Right cardiac atrium (tissue), 5 donors: ENCODE data around the gene FAM107B. TPM values are rescaled to one million over a fixed set of nuclear protein-coding genes. Genes with fewer than 3 reads are reported as not detected.

Experiments
- ATAC-seq, 2 donors: fragments of 200-7000 bp; cut with Tn5 transposase; one replicate each; pipeline versions ENCODE4 v1.8.0 to v1.9.1; 2020; ENCODE audit warnings: moderate library complexity in 2 of 2, mild to moderate bottlenecking in 1 of 2
- DNase-seq, 3 donors: peaks; one replicate each; pipeline ENCODE4 v3.0.0-alpha.2; 2020
- H3K27ac ChIP-seq: one replicate; pipeline ENCODE4 v1.5.1; 2013; ENCODE audit warnings: mild to moderate bottlenecking, low read length, control low read depth, moderate library complexity
- H3K27me3 ChIP-seq: one replicate; pipeline ENCODE4 v1.6.1; 2013; ENCODE audit not compliant: control insufficient read depth, insufficient read depth
- H3K4me1 ChIP-seq: one replicate; pipeline ENCODE4 v1.6.1; 2013; ENCODE audit warnings: low read length; ENCODE audit not compliant: control insufficient read depth, insufficient read depth
- H3K4me3 ChIP-seq: one replicate; pipeline ENCODE4 v1.5.1; 2013; ENCODE audit warnings: low read length, control low read depth
- H3K9me3 ChIP-seq: one replicate; pipeline ENCODE4 v1.6.1; 2013; ENCODE audit warnings: low read length; ENCODE audit not compliant: control insufficient read depth
- WGBS: extraction: QIAGEN DNeasy Blood & Tissue Kit; methylation state at CpG from one replicate; pipeline ENCODE4 v1.1.7; 2013; 5-methylcytosine and 5-hydroxymethylcytosine counted together
- intact Hi-C, 4 donors: fragments of 100-400 bp; cut with DNase I; formaldehyde crosslinking; loops; one replicate each; pipeline versions ENCODE4 v1.11.0 to v1.14.0; 2022 to 2023
- polyA plus RNA-seq: library from polyadenylated mRNA; stranded (reverse); fragments of 200-250 nt; gene quantifications from one replicate; pipeline ENCODE4 v1.2.3, GENCODE V29; 2013
- total RNA-seq, 4 donors: library from RNA; stranded (reverse); fragmentation: NEBNext Ultra II Directional; extraction: Animal tissue kit (Norgen Biotek cat#: 25700); gene quantifications; one replicate each; pipeline ENCODE4 v1.2.1, GENCODE V29; 2021
- donor health status: healthy with polysubstance abuse.
- donor health status: DM: no; HTN: yes; CAD: no.
- donor health status: DM: no; HTN: no; CAD: no.
- donor health status: DM: no; HTN: yes; CAD: no; lungs with severe emphysema.
- donor health status: DM: yes; HTN: yes; CAD: no.

The FAM107B gene
- total and polyA plus RNA-seq, 5 donors, result 4.3 to 18.7 (median 8.0) TPM

- DNase-seq, result peak in 1 of 3 donors; percentile 53
- peak; percentile 39 to 62 for ATAC-seq
- Histone ChIP-seq H3K9me3 (no peaks in the 10 kb centered on the region), H3K4me3 (no peak overlapping the region), H3K4me1 (no peaks in the 10 kb centered on the region), H3K27ac (no peak overlapping the region), H3K27me3 (no peaks in the 10 kb centered on the region)
- intact Hi-C loops, result no loop called here
- WGBS, result 66% methylated on average over 6 of the region's 6 CpGs
These were observed 17.3 kb downstream of the FAM107B start for GRCh38 chr10:14757394-14757793.

GRCh38 chr10:14753441-14753840 lies 21.3 kb downstream of the FAM107B start:
- no peak for ATAC-seq
- intact Hi-C loops, result no loop called here
- 41% methylated on average over 1 of the region's 1 CpG for WGBS
- Histone ChIP-seq H3K9me3 (no peaks in the 10 kb centered on the region), H3K4me1 (peaks cover 6% of the 10 kb centered on the region), H3K4me3 (no peak overlapping the region), H3K27ac (no peak overlapping the region), H3K27me3 (no peaks in the 10 kb centered on the region)
- no peak for DNase-seq

- intact Hi-C loops, result no loop called here
- DNase-seq (peak; percentile 79 to 90 (median 88)), ATAC-seq (peak; percentile 88 to 90)
- Histone ChIP-seq H3K4me1 (peaks cover 6% of the 10 kb centered on the region), H3K4me3 (no peak overlapping the region), H3K9me3 (no peaks in the 10 kb centered on the region), H3K27me3 (no peaks in the 10 kb centered on the region), H3K27ac (peak overlapping the region; percentile 85)
- WGBS, result 27% methylated on average over 1 of the region's 1 CpG
These were observed 22.8 kb downstream of the FAM107B start for GRCh38 chr10:14751921-14752320.

GRCh38 chr10:14751014-14751896 lies 23.4 kb downstream of the FAM107B start:
- Histone ChIP-seq H3K4me3 (no peak overlapping the region), H3K9me3 (no peaks in the 10 kb centered on the region), H3K4me1 (peaks cover 6% of the 10 kb centered on the region), H3K27ac (peak overlapping the region; percentile 85), H3K27me3 (no peaks in the 10 kb centered on the region)
- 50% methylated on average over 14 of the region's 14 CpGs for WGBS
- peak; percentile 73 to 84 for ATAC-seq
- intact Hi-C loops, result no loop called here
- peak; percentile 71 to 87 (median 81) for DNase-seq

- peaks cover 6% of the 10 kb centered on the region for H3K4me1 ChIP-seq
- 47% methylated on average over 10 of the region's 10 CpGs for WGBS
- H3K9me3 ChIP-seq, result no peaks in the 10 kb centered on the region
- H3K27me3 ChIP-seq, result no peaks in the 10 kb centered on the region
- ATAC-seq (peak; percentile 52 to 57), DNase-seq (peak; percentile 37 to 68 (median 65))
- intact Hi-C loops, result no loop called here
- no peak overlapping the region for H3K4me3 ChIP-seq
- H3K27ac ChIP-seq, result no peak overlapping the region
These were observed 25.5 kb downstream of the FAM107B start for GRCh38 chr10:14749070-14749809.

- Histone ChIP-seq H3K27ac (no peak overlapping the region), H3K4me3 (no peak overlapping the region), H3K4me1 (peaks cover 6% of the 10 kb centered on the region), H3K9me3 (no peaks in the 10 kb centered on the region), H3K27me3 (no peaks in the 10 kb centered on the region)
- intact Hi-C loops, result no loop called here
- peak; percentile 76 to 79 (median 77) for DNase-seq
- ATAC-seq, result peak; percentile 69 to 74
- WGBS, result 46% methylated on average over 3 of the region's 3 CpGs
These were observed 26.3 kb downstream of the FAM107B start for GRCh38 chr10:14748441-14748840.

- no peak for DNase-seq
- peak; percentile 33 to 79 for ATAC-seq
- Histone ChIP-seq H3K4me1 (peaks cover 2% of the 10 kb centered on the region), H3K9me3 (no peaks in the 10 kb centered on the region), H3K27ac (no peak overlapping the region), H3K27me3 (no peaks in the 10 kb centered on the region), H3K4me3 (no peak overlapping the region)
- intact Hi-C loops, result no loop called here
- 23% methylated on average over 3 of the region's 3 CpGs for WGBS
These were observed 31.9 kb downstream of the FAM107B start for GRCh38 chr10:14742815-14743214.

GRCh38 chr10:14742382-14742781 lies 32.3 kb downstream of the FAM107B start:
- Histone ChIP-seq H3K4me1 (peaks cover 2% of the 10 kb centered on the region), H3K27me3 (no peaks in the 10 kb centered on the region), H3K9me3 (no peaks in the 10 kb centered on the region), H3K4me3 (no peak overlapping the region), H3K27ac (no peak overlapping the region)
- DNase-seq (no peak), ATAC-seq (no peak)
- intact Hi-C loops, result no loop called here
- WGBS, result 62% methylated on average over 1 of the region's 1 CpG

GRCh38 chr10:14740684-14741247 lies 33.9 kb downstream of the FAM107B start:
- ATAC-seq (no peak), DNase-seq (no peak)
- Histone ChIP-seq H3K27me3 (no peaks in the 10 kb centered on the region), H3K4me3 (no peak overlapping the region), H3K4me1 (peaks cover 2% of the 10 kb centered on the region), H3K9me3 (no peaks in the 10 kb centered on the region), H3K27ac (peak overlapping the region; percentile 52)
- intact Hi-C loops, result no loop called here
- 59% methylated on average over 3 of the region's 3 CpGs for WGBS

GRCh38 chr10:14737808-14738545 lies 36.7 kb downstream of the FAM107B start:
- Histone ChIP-seq H3K9me3 (no peaks in the 10 kb centered on the region), H3K4me1 (peaks cover 2% of the 10 kb centered on the region), H3K27me3 (no peaks in the 10 kb centered on the region), H3K4me3 (no peak overlapping the region), H3K27ac (no peak overlapping the region)
- WGBS, result 52% methylated on average over 11 of the region's 11 CpGs
- ATAC-seq (no peak), DNase-seq (no peak)
- intact Hi-C loops, result no loop called here
